Bone marrow (tissue), 2 donors: ENCODE measurements around the gene NTMT1.

ENCODE experiments used
- DNase-seq, 2 donors: peaks; one replicate each; lab custom pipeline; 2025; lab: John Stamatoyannopoulos, UW

The NTMT1 gene

DNA sequence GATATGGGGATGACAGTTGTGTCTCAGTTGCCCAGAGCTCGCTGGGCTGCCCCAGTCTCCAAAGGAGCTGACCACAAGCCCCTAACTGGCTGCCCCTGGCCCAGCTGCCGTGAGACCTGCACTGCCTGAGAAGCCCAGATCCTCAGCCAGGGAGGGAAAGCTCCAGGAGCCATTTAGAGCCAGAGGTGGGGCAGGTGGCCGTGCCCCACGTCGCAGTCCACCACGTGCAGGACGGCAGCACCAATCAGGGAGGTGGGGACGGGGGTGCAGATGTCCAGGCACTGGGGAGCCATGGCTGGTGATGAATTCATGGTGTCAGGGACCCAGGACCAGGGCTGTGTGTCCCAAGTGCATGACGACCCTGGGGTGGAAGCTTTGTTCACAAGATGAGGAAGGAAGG, 52.9 kb downstream of the NTMT1 start:
- no peak for DNase-seq

GRCh38 chr9:129679537-129679936, 53.6 kb downstream of the NTMT1 start:
- DNase-seq, result no peak

- DNase-seq, result no peak
Observed at GRCh38 chr9:129681924-129682323, 56.0 kb downstream of the NTMT1 start.

- no peak for DNase-seq
Observed at GRCh38 chr9:129682381-129682780, 56.4 kb downstream of the NTMT1 start.

- no peak for DNase-seq
Observed at GRCh38 chr9:129685220-129685932, 59.4 kb downstream of the NTMT1 start.
